H9 (cell line): ENCODE results near the gene SLC6A7. TPM values are rescaled to one million over a fixed set of nuclear protein-coding genes. Genes with fewer than 3 reads are reported as not detected.

Source experiments
- DNase-seq: peaks from one replicate; pipeline ENCODE4 v3.0.0-alpha.2; 2017
- H2AFZ ChIP-seq: one replicate; pipeline ENCODE4 v1.6.1; 2013; ENCODE audit warnings: mild to moderate bottlenecking, low read length, control low read depth, moderate library complexity
- H2AK5ac ChIP-seq: 2 replicates; pipeline ENCODE4 v1.6.1; 2013; ENCODE audit warnings: low read length, control low read depth, mixed read lengths; ENCODE audit not compliant: insufficient read length
- H2BK120ac ChIP-seq: one replicate; pipeline ENCODE4 v1.6.1; 2013; ENCODE audit warnings: low read depth, mild to moderate bottlenecking, low read length, control low read depth, inconsistent platforms; ENCODE audit not compliant: poor library complexity, severe bottlenecking
- H2BK12ac ChIP-seq: 2 replicates; pipeline ENCODE4 v1.6.1; 2013; ENCODE audit warnings: low read length, control low read depth, mixed read lengths, low read depth; ENCODE audit not compliant: insufficient read length
- H2BK15ac ChIP-seq: 2 replicates; pipeline ENCODE4 v1.6.1; 2013; ENCODE audit warnings: low read depth, low read length, control low read depth
- H2BK20ac ChIP-seq: one replicate; pipeline ENCODE4 v1.6.1; 2013; ENCODE audit warnings: low read depth, mild to moderate bottlenecking, low read length, control low read depth, inconsistent platforms; ENCODE audit not compliant: poor library complexity, severe bottlenecking
- H2BK5ac ChIP-seq: 2 replicates; pipeline ENCODE4 v1.6.1; 2013; ENCODE audit warnings: low read length, control low read depth, mixed read lengths; ENCODE audit not compliant: insufficient read length
- H3K14ac ChIP-seq: 2 replicates; pipeline ENCODE4 v1.6.1; 2013; ENCODE audit warnings: low read length, control low read depth; ENCODE audit not compliant: insufficient read depth
- H3K18ac ChIP-seq: 2 replicates; pipeline ENCODE4 v1.6.1; 2013; ENCODE audit warnings: low read depth, mild to moderate bottlenecking, mixed read lengths, low read length, control low read depth; ENCODE audit not compliant: insufficient read length
- H3K23ac ChIP-seq: 2 replicates; pipeline ENCODE4 v1.6.1; 2013; ENCODE audit warnings: low read length, control low read depth, mixed read lengths, low read depth; ENCODE audit not compliant: insufficient read length
- H3K23me2 ChIP-seq: 2 replicates; pipeline ENCODE4 v1.6.1; 2013; ENCODE audit warnings: low read depth, mild to moderate bottlenecking, mixed read lengths, low read length, control low read depth; ENCODE audit not compliant: insufficient read length, poor library complexity, severe bottlenecking
- H3K27ac ChIP-seq: 2 replicates; pipeline ENCODE4 v1.5.1; 2013; ENCODE audit warnings: low read length, control low read depth, mixed read lengths, low read depth; ENCODE audit not compliant: insufficient read length
- H3K27me3 ChIP-seq: 2 replicates; pipeline ENCODE4 v1.6.1; 2013; ENCODE audit warnings: low read length, control low read depth, inconsistent platforms; ENCODE audit not compliant: insufficient read depth
- H3K4ac ChIP-seq: 2 replicates; pipeline ENCODE4 v1.6.1; 2013; ENCODE audit warnings: low read depth, mild to moderate bottlenecking, control low read depth, inconsistent platforms, low read length, moderate library complexity
- H3K4me1 ChIP-seq: 2 replicates; pipeline ENCODE4 v1.6.1; 2013; ENCODE audit warnings: low read length, control low read depth, inconsistent platforms; ENCODE audit not compliant: insufficient read depth
- H3K4me2 ChIP-seq: 2 replicates; pipeline ENCODE4 v1.6.1; 2013; ENCODE audit warnings: low read length, control low read depth, mixed read lengths; ENCODE audit not compliant: insufficient read length, insufficient read depth
- H3K56ac ChIP-seq: 2 replicates; pipeline ENCODE4 v1.6.1; 2013; ENCODE audit warnings: low read depth, mild to moderate bottlenecking, mixed read lengths, low read length, control low read depth; ENCODE audit not compliant: insufficient read length
- H3K79me1 ChIP-seq: 2 replicates; pipeline ENCODE4 v1.6.1; 2013; ENCODE audit warnings: low read depth, mild to moderate bottlenecking, moderate library complexity, low read length, control low read depth, inconsistent platforms; ENCODE audit not compliant: insufficient read depth, poor library complexity, severe bottlenecking
- H3K79me2 ChIP-seq: 2 replicates; pipeline ENCODE4 v1.6.1; 2013; ENCODE audit warnings: low read length, control low read depth, inconsistent platforms; ENCODE audit not compliant: insufficient read depth
- H3K9ac ChIP-seq: 2 replicates; pipeline ENCODE4 v1.6.1; 2013; ENCODE audit warnings: low read length, control low read depth, mixed read lengths; ENCODE audit not compliant: insufficient read length; ENCODE audit errors: extremely low read depth
- H3K9me3 ChIP-seq: one replicate; pipeline ENCODE4 v1.6.1; 2013; ENCODE audit warnings: low read depth, low read length, inconsistent platforms; ENCODE audit not compliant: control insufficient read depth
- H3T11ph ChIP-seq: one replicate; pipeline ENCODE4 v1.6.1; 2013; ENCODE audit warnings: mild to moderate bottlenecking, low read length, control low read depth, inconsistent platforms
- H4K20me1 ChIP-seq: one replicate; pipeline ENCODE4 v1.6.1; 2013; ENCODE audit not compliant: control insufficient read depth, insufficient read length, insufficient read depth
- H4K5ac ChIP-seq: 2 replicates; pipeline ENCODE4 v1.6.1; 2013; ENCODE audit warnings: low read depth, mild to moderate bottlenecking, mixed read lengths, low read length, control low read depth; ENCODE audit not compliant: insufficient read length
- H4K8ac ChIP-seq: replicated peaks from 2 replicates; pipeline ENCODE4 v1.6.1; 2013; ENCODE audit warnings: low read length, control low read depth, mixed read lengths, low read depth; ENCODE audit not compliant: insufficient read length
- H4K91ac ChIP-seq: 2 replicates; pipeline ENCODE4 v1.6.1; 2013; ENCODE audit warnings: low read depth, mild to moderate bottlenecking, moderate library complexity, mixed read lengths, low read length, control low read depth; ENCODE audit not compliant: insufficient read length
- H3K27ac Mint-ChIP-seq, 3 experiments: 2 replicates in 2 of 3; 3 replicates in 1 of 3; pipeline ENCODE4 v1.8.0; 2020 to 2021; ENCODE audit warnings: mixed read lengths in 3 of 3, mild to moderate bottlenecking in 1 of 3, moderate library complexity in 1 of 3
- H3K27me3 Mint-ChIP-seq: 2 replicates; pipeline ENCODE4 v1.8.0; 2021; ENCODE audit warnings: low read depth, mild to moderate bottlenecking, moderate library complexity, mixed read lengths
- H3K36me3 Mint-ChIP-seq, 3 experiments: 2 replicates in 2 of 3; 3 replicates in 1 of 3; pipeline ENCODE4 v1.8.0; 2020 to 2021; ENCODE audit warnings: low read depth in 3 of 3, mixed read lengths in 3 of 3; ENCODE audit not compliant: insufficient read depth in 1 of 3
- H3K4me1 Mint-ChIP-seq, 2 experiments: 2 replicates each; pipeline ENCODE4 v1.8.0; 2020; ENCODE audit warnings: mixed read lengths in 2 of 2
- H3K4me3 Mint-ChIP-seq, 2 experiments: 2 replicates in 1 of 2; 3 replicates in 1 of 2; pipeline ENCODE4 v1.8.0; 2020 to 2021; ENCODE audit warnings: mild to moderate bottlenecking in 2 of 2, mixed read lengths in 2 of 2, moderate library complexity in 1 of 2
- H3K9me3 Mint-ChIP-seq, 2 experiments: 2 replicates in 1 of 2; 3 replicates in 1 of 2; pipeline ENCODE4 v1.8.0; 2020; ENCODE audit warnings: mild to moderate bottlenecking in 2 of 2, mixed read lengths in 2 of 2, moderate library complexity in 1 of 2
- WGBS: extraction: QIAGEN DNeasy Blood & Tissue Kit; methylation state at CpG from one replicate; pipeline ENCODE4 v1.1.7; 2013; ENCODE audit warnings: missing lambda C conversion rate, low lambda C conversion rate, mixed read lengths; ENCODE audit not compliant: insufficient read length; ENCODE audit errors: extremely low coverage; 5-methylcytosine and 5-hydroxymethylcytosine counted together
- total RNA-seq: library from RNA; stranded (reverse); gene quantifications from 2 replicates; pipeline ENCODE4 v1.2.1, GENCODE V29; 2021
- TF ChIP-seq, protein P1 (sequence below): fragments of 200-600 bp; sonication (generic); conservative IDR thresholded peaks from 3 replicates; pipeline ENCODE4 v1.8.0; 2021; ENCODE audit warnings: antibody characterized with exemption, mild to moderate bottlenecking

The SLC6A7 gene
- total RNA-seq, 1 experiment from 2014 or later = not detected

GRCh38 chr5:150227036-150227435 is 37.2 kb downstream of the SLC6A7 start:
- Histone ChIP-seq H4K20me1 (no peaks in the 10 kb centered on the region), H3K9ac (no peak overlapping the region), H3K4ac (no peak overlapping the region), H2BK15ac (no peak overlapping the region), H3K79me2 (no peaks in the 10 kb centered on the region), H2BK5ac (no peak overlapping the region), H3T11ph (no peak overlapping the region), H3K4me2 (no peak overlapping the region), H2AK5ac (no peak overlapping the region), H3K23ac (no peak overlapping the region), H2AFZ (no peak overlapping the region), H3K18ac (no peak overlapping the region), H3K23me2 (no peaks in the 10 kb centered on the region), H2BK12ac (no peak overlapping the region), H3K9me3 (no peaks in the 10 kb centered on the region), H3K14ac (no peak overlapping the region), H3K27me3 (no peaks in the 10 kb centered on the region), H3K4me1 (no peaks in the 10 kb centered on the region), H3K27ac (no peak overlapping the region), H2BK120ac (no peak overlapping the region), H3K56ac (no peak overlapping the region), H2BK20ac (no peak overlapping the region), H4K5ac (no peak overlapping the region), H3K79me1 (no peaks in the 10 kb centered on the region), H4K91ac (no peak overlapping the region), H4K8ac (no peak overlapping the region)
- DNase-seq = no peak
- no CpG with 5 or more reads among the region's 5 CpGs for WGBS
- H3K36me3 Mint-ChIP-seq = no peaks in the 10 kb centered on the region
- no peaks in the 10 kb centered on the region for H3K9me3 Mint-ChIP-seq
- H3K27ac Mint-ChIP-seq = no peak overlapping the region
- H3K4me1 Mint-ChIP-seq = peaks cover 0 to 6% of the 10 kb centered on the region in 2 experiments; a peak in 3 of 4 replicates
- H3K4me3 Mint-ChIP-seq = no peak overlapping the region
- TF ChIP-seq, protein P1, sequence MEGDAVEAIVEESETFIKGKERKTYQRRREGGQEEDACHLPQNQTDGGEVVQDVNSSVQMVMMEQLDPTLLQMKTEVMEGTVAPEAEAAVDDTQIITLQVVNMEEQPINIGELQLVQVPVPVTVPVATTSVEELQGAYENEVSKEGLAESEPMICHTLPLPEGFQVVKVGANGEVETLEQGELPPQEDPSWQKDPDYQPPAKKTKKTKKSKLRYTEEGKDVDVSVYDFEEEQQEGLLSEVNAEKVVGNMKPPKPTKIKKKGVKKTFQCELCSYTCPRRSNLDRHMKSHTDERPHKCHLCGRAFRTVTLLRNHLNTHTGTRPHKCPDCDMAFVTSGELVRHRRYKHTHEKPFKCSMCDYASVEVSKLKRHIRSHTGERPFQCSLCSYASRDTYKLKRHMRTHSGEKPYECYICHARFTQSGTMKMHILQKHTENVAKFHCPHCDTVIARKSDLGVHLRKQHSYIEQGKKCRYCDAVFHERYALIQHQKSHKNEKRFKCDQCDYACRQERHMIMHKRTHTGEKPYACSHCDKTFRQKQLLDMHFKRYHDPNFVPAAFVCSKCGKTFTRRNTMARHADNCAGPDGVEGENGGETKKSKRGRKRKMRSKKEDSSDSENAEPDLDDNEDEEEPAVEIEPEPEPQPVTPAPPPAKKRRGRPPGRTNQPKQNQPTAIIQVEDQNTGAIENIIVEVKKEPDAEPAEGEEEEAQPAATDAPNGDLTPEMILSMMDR = no peak
- H3K27me3 Mint-ChIP-seq = peaks cover 2% of the 10 kb centered on the region
